Smooth muscle cell of the pulmonary artery (primary cell): Measurements from ENCODE around the gene COQ10A. TPM values are rescaled to one million over a fixed set of nuclear protein-coding genes. Genes with fewer than 3 reads are reported as not detected.

Experiments
- total RNA-seq: library from RNA; depleted of rRNA; stranded (reverse); fragments of >200 nt; gene quantifications from 2 replicates; pipeline ENCODE4 v1.2.3, GENCODE V29; 2014

The COQ10A gene
- 6.3 and 8.2 TPM in 2 replicates for total RNA-seq

GRCh38 chr12:56266693-56267442 is at the start of gene COQ10A:
TSS of gene COQ10A (plus strand) at chr12:56266942. CDS start at chr12:56267119, 177 bp downstream.

GRCh38 chr12:56221757-56222530 is 44.8 kb upstream of the COQ10A start, which contains the start of gene RNF41:
TSS of gene RNF41 (minus strand) at chr12:56221922. CDS start at chr12:56214047, 7,875 bp downstream.

GRCh38 chr12:56224102-56224701 is 42.5 kb upstream of the COQ10A start, which contains the start of gene NABP2:
TSS of gene NABP2 (plus strand) at chr12:56224342. CDS start at chr12:56224857, 515 bp downstream.

GRCh38 chr12:56229916-56230431 is 36.8 kb upstream of the COQ10A start, which contains the start of gene SLC39A5:
TSS of gene SLC39A5 (plus strand) at chr12:56230051. CDS start at chr12:56231275, 1,224 bp downstream.

GRCh38 chr12:56258068-56258819 is 8.5 kb upstream of the COQ10A start, which contains the start of gene ANKRD52:
TSS of gene ANKRD52 (minus strand) at chr12:56258384. CDS start at chr12:56258269, 115 bp downstream.

GRCh38 chr12:56299853-56300643 is 33.3 kb downstream of the COQ10A start, which contains the start of gene CS:
TSS of gene CS (minus strand) at chr12:56300330. CDS start at chr12:56300201, 129 bp downstream.

GRCh38 chr12:56315622-56316473 is 49.1 kb downstream of the COQ10A start, which contains the start of gene CNPY2:
TSS of gene CNPY2 (minus strand) at chr12:56315988. CDS start at chr12:56315217, 771 bp downstream.

Other genes starting within 250 kb of the COQ10A start
- gene IKZF4, start 245.9 kb upstream of the COQ10A start, total RNA-seq = 2.4 and 2.7 TPM in 2 replicates
- gene RPS26, start 225.0 kb upstream of the COQ10A start, total RNA-seq = 30.0 and 59.0 TPM in 2 replicates
- 0.10 and 0.52 TPM in 2 replicates for gene ERBB3, start 186.8 kb upstream of the COQ10A start, total RNA-seq
- gene PA2G4, start 162.4 kb upstream of the COQ10A start, total RNA-seq = 82.9 and 117 TPM in 2 replicates
- gene RPL41, start 150.3 kb upstream of the COQ10A start, total RNA-seq = 1,763 and 2,202 TPM in 2 replicates
- 5.3 and 5.5 TPM in 2 replicates for gene ZC3H10, start 148.7 kb upstream of the COQ10A start, total RNA-seq
- gene ESYT1, start 138.7 kb upstream of the COQ10A start, total RNA-seq = 237 and 257 TPM in 2 replicates
- 56.4 and 58.6 TPM in 2 replicates for gene MYL6B, start 114.4 kb upstream of the COQ10A start, total RNA-seq
- 850 and 1,190 TPM in 2 replicates for gene MYL6, start 108.6 kb upstream of the COQ10A start, total RNA-seq
- gene SMARCC2, start 77.5 kb upstream of the COQ10A start, total RNA-seq = 55.4 and 57.7 TPM in 2 replicates
- gene RNF41, start 45.0 kb upstream of the COQ10A start, total RNA-seq = 154 and 182 TPM in 2 replicates
- gene NABP2, start 42.6 kb upstream of the COQ10A start, total RNA-seq = 25.4 TPM in 2 replicates
- 0.20 and 0.40 TPM in 2 replicates for gene SLC39A5, start 36.9 kb upstream of the COQ10A start, total RNA-seq
- gene ANKRD52, start 8.6 kb upstream of the COQ10A start, total RNA-seq = 30.0 and 41.4 TPM in 2 replicates
- gene CS, start 33.4 kb downstream of the COQ10A start, total RNA-seq = 133 and 159 TPM in 2 replicates
- gene CNPY2, start 49.0 kb downstream of the COQ10A start, total RNA-seq = 58.6 and 100 TPM in 2 replicates
- gene PAN2, start 67.1 kb downstream of the COQ10A start, total RNA-seq = 27.6 and 30.9 TPM in 2 replicates
- not detected in 2 replicates for gene IL23A, start 71.9 kb downstream of the COQ10A start, total RNA-seq
- gene STAT2, start 93.2 kb downstream of the COQ10A start, total RNA-seq = 229 and 230 TPM in 2 replicates
- not detected in 2 replicates for gene APOF, start 95.9 kb downstream of the COQ10A start, total RNA-seq
- gene TIMELESS, start 182.5 kb downstream of the COQ10A start, total RNA-seq = 6.7 and 7.2 TPM in 2 replicates
- gene MIP, start 187.7 kb downstream of the COQ10A start, total RNA-seq = 0.13 TPM in 1 of 2 replicates, not detected in the other
- gene SPRYD4, start 201.6 kb downstream of the COQ10A start, total RNA-seq = 1.2 and 1.9 TPM in 2 replicates
- 0.13 and 0.20 TPM in 2 replicates for gene GLS2, start 221.2 kb downstream of the COQ10A start, total RNA-seq